Activated CD4-positive, CD25-positive, alpha-beta regulatory T cell (primary cell): ENCODE data around the gene GTF2H1.
"Not testable (repeated sequence)": the region's sequence is repeated elsewhere in the genome, so short reads cannot be mapped to it uniquely, and the experiment has no call there.

Experiments
- DNase-seq, 4 experiments: peaks; one replicate each; lab custom pipeline; 2025; lab: John Stamatoyannopoulos, UW

Gene GTF2H1

GRCh38 chr11:18375941-18376340 lies 53.6 kb downstream of the GTF2H1 start:
- no peak for DNase-seq

- no peak for DNase-seq
These were observed 56.8 kb downstream of the GTF2H1 start for GRCh38 chr11:18379201-18379600.

- peak; percentile 12 to 51 (median 28) for DNase-seq
These were observed 61.2 kb downstream of the GTF2H1 start for GRCh38 chr11:18383388-18384156.

GRCh38 chr11:18384157-18384641 lies 61.8 kb downstream of the GTF2H1 start:
- DNase-seq: no peak

- DNase-seq: no peak
These were observed 67.7 kb downstream of the GTF2H1 start for GRCh38 chr11:18390088-18390487.

- no peak for DNase-seq
These were observed 70.3 kb downstream of the GTF2H1 start for GRCh38 chr11:18392434-18393321.

- DNase-seq: no peak
These were observed 71.4 kb downstream of the GTF2H1 start for GRCh38 chr11:18393581-18394274.

- DNase-seq: peak; percentile 98 to 99 (median 99)
These were observed 72.0 kb downstream of the GTF2H1 start, which contains the start of gene LDHA for GRCh38 chr11:18394275-18394927. Gene LDHA (plus strand): TSS chr11:18394563. CDS start chr11:18396843, 2,280 bp downstream.

GRCh38 chr11:18394928-18395734 lies 72.8 kb downstream of the GTF2H1 start:
- peak in 1 of 4 experiments; percentile 21 for DNase-seq

- peak; percentile 84 to 91 (median 88) for DNase-seq
These were observed 73.6 kb downstream of the GTF2H1 start for GRCh38 chr11:18395735-18396504.

- DNase-seq: no peak
These were observed 75.6 kb downstream of the GTF2H1 start for GRCh38 chr11:18397921-18398320.

- not testable (repeated sequence) for DNase-seq
These were observed 78.7 kb downstream of the GTF2H1 start for GRCh38 chr11:18401077-18401476.

- DNase-seq: no peak
These were observed 81.7 kb downstream of the GTF2H1 start for GRCh38 chr11:18404062-18404461.

GRCh38 chr11:18407400-18407799 lies 85.0 kb downstream of the GTF2H1 start:
- not testable (repeated sequence) for DNase-seq

- DNase-seq: no peak
These were observed 86.4 kb downstream of the GTF2H1 start for GRCh38 chr11:18408558-18409291.

- no peak for DNase-seq
These were observed 94.1 kb downstream of the GTF2H1 start for GRCh38 chr11:18416459-18416858.
